SK-N-MC (cell line): ENCODE measurements around the gene HEMK1.

Experiments
- EZH2 ChIP-seq: fragments of 200-600 bp; sonication (generic); IDR thresholded peaks from one replicate; pipeline ENCODE4 v1.6.1; 2017; ENCODE audit warnings: antibody characterized with exemption
- POLR2AphosphoS5 ChIP-seq: IDR thresholded peaks from 2 replicates; pipeline ENCODE4 v1.6.1; 2012; ENCODE audit warnings: mild to moderate bottlenecking, low read depth, low read length, borderline replicate concordance

- no peak for TF ChIP-seq EZH2
- no peak for TF ChIP-seq POLR2AphosphoS5
Measured at GRCh38 chr3:50534681-50535330, 34.5 kb upstream of the HEMK1 start.
